ENCODE data around the gene STK4.
A peak's percentile ranks its signal among the peaks of the same experiment; 100 is the strongest.
"Not testable (repeated sequence)": the region's sequence is repeated elsewhere in the genome, so short reads cannot be mapped to it uniquely, and the experiment has no call there.

Gene STK4

GRCh38 chr20:45049438-45049837 is 83.1 kb downstream of the STK4 start:
- DNase-seq (ENCODE audit: extremely low spot score, insufficient read length, low read depth) (no peak), FAIRE-seq (no peak)

GRCh38 chr20:45049904-45050471 is 83.7 kb downstream of the STK4 start:
- DNase-seq (ENCODE audit: extremely low spot score, insufficient read length, low read depth) (no peak), FAIRE-seq (no peak)

- FAIRE-seq, result peak; percentile 12
These were observed 85.1 kb downstream of the STK4 start for GRCh38 chr20:45051204-45052060.

GRCh38 chr20:45052698-45053429 is 86.6 kb downstream of the STK4 start:
- FAIRE-seq, result peak; percentile 61
- DNase-seq (ENCODE audit: extremely low spot score, insufficient read length, low read depth), result no peak

More at GRCh38 chr20:45051204-45052060, 85.1 kb downstream of the STK4 start:
- DNase-seq (ENCODE audit: extremely low spot score, insufficient read length, low read depth), result no peak

GRCh38 chr20:45053430-45054351 is 87.4 kb downstream of the STK4 start:
- FAIRE-seq (no peak), DNase-seq (ENCODE audit: extremely low spot score, insufficient read length, low read depth) (no peak)

- FAIRE-seq, result peak; percentile 48
These were observed 88.7 kb downstream of the STK4 start for GRCh38 chr20:45055056-45055455.

GRCh38 chr20:45056473-45057173 is 90.3 kb downstream of the STK4 start:
- no peak for DNase-seq (ENCODE audit: extremely low spot score, insufficient read length, low read depth)
- FAIRE-seq, result no peak

More at GRCh38 chr20:45055056-45055455, 88.7 kb downstream of the STK4 start:
- DNase-seq (ENCODE audit: extremely low spot score, insufficient read length, low read depth), result no peak

- no peak for FAIRE-seq
- no peak for DNase-seq (ENCODE audit: extremely low spot score, insufficient read length, low read depth)
These were observed 92.0 kb downstream of the STK4 start for GRCh38 chr20:45058168-45058850.

GRCh38 chr20:45059022-45059728 is 92.9 kb downstream of the STK4 start:
- FAIRE-seq, result no peak
- no peak for DNase-seq (ENCODE audit: extremely low spot score, insufficient read length, low read depth)

GRCh38 chr20:45060294-45060693 is 94.0 kb downstream of the STK4 start:
- no peak for FAIRE-seq
- no peak for DNase-seq (ENCODE audit: extremely low spot score, insufficient read length, low read depth)

- no peak for FAIRE-seq
- DNase-seq (ENCODE audit: extremely low spot score, insufficient read length, low read depth), result no peak
These were observed 94.9 kb downstream of the STK4 start for GRCh38 chr20:45061244-45061643.

- peak; percentile 31 for FAIRE-seq
- not testable (repeated sequence) for DNase-seq (ENCODE audit: extremely low spot score, insufficient read length, low read depth)
These were observed 96.8 kb downstream of the STK4 start for GRCh38 chr20:45063107-45063506.

- FAIRE-seq, result no peak
- no peak for DNase-seq (ENCODE audit: extremely low spot score, insufficient read length, low read depth)
These were observed 98.5 kb downstream of the STK4 start for GRCh38 chr20:45064812-45065211.

GRCh38 chr20:45066372-45066771 is 100.1 kb downstream of the STK4 start:
- no peak for FAIRE-seq

GRCh38 chr20:45067087-45067486 is 100.8 kb downstream of the STK4 start:
- FAIRE-seq, result no peak

More at GRCh38 chr20:45066372-45066771, 100.1 kb downstream of the STK4 start:
- no peak for DNase-seq (ENCODE audit: extremely low spot score, insufficient read length, low read depth)

GRCh38 chr20:45067558-45067957 is 101.2 kb downstream of the STK4 start:
- DNase-seq (ENCODE audit: extremely low spot score, insufficient read length, low read depth) (no peak), FAIRE-seq (no peak)

More at GRCh38 chr20:45067087-45067486, 100.8 kb downstream of the STK4 start:
- DNase-seq (ENCODE audit: extremely low spot score, insufficient read length, low read depth), result no peak

GRCh38 chr20:45069261-45069660 is 102.9 kb downstream of the STK4 start:
- DNase-seq (ENCODE audit: extremely low spot score, insufficient read length, low read depth), result no peak
- FAIRE-seq, result no peak

All from GM18507 (cell line).